Measurements from ENCODE around the gene INTS6L.

GRCh38 chrX:135625995-135626394 lies 105.5 kb downstream of the INTS6L start:
- no peak for TF ChIP-seq POLR2AphosphoS5 (IDR thresholded peaks at IDR 0.05; ENCODE audit: borderline replicate concordance, low read depth, low read length)
- TF ChIP-seq EZH2 (IDR thresholded peaks at IDR 0.05), result no peak

Data from SK-N-MC (cell line).